Activated effector memory CD4-positive, alpha-beta T cell treated with anti-CD3 and anti-CD28 coated beads, Interleukin-2, amount 50 U/mL, for 16 hours (primary cell): ENCODE data around the gene WNK2.
"Not testable (repeated sequence)": the region's sequence is repeated elsewhere in the genome, so short reads cannot be mapped to it uniquely, and the experiment has no call there.

Source experiments
- DNase-seq: peaks from one replicate; pipeline ENCODE4 v3.0.0-alpha.2; 2020

WNK2 gene

DNA sequence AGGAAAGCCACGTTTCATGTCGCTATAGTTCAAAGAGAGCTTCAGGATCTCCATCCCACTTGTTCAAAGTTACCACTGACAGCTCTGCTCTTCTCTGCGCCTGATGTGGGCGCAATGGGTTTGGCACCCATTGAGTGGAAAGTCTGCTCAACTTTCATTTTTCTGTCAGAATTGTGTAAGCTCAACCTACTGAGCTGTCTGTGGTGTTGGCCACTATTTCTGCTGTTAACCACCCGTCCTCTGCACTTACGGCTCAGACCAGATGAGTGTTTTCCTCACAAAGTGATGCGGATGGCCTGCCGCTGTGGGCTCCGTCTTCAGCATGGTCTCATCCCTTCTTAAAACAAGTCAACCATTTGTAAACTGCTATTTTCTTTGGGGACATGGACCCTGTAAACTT, 131.2 kb downstream of the WNK2 start:
- peak; percentile 17 for DNase-seq

DNA sequence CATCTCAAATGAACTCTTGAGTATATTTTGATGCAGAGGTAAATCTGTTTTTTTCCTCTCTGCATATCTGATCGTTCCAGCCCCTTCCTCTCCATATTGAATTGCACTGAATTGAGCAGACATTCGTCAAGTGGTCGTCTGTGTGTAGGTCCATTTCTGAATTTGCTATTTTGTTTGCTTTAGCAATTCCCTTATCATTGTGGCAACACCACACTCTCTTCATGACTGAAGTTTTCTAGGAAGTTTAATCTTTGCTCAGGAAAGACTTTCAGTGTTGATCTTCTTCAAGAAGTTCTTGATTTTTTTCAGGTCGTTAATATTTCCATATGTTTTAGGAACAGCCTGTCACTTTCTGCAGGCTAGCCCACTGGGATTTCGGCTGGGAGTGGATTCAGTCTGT, 132.0 kb downstream of the WNK2 start:
- peak; percentile 9 for DNase-seq

DNA sequence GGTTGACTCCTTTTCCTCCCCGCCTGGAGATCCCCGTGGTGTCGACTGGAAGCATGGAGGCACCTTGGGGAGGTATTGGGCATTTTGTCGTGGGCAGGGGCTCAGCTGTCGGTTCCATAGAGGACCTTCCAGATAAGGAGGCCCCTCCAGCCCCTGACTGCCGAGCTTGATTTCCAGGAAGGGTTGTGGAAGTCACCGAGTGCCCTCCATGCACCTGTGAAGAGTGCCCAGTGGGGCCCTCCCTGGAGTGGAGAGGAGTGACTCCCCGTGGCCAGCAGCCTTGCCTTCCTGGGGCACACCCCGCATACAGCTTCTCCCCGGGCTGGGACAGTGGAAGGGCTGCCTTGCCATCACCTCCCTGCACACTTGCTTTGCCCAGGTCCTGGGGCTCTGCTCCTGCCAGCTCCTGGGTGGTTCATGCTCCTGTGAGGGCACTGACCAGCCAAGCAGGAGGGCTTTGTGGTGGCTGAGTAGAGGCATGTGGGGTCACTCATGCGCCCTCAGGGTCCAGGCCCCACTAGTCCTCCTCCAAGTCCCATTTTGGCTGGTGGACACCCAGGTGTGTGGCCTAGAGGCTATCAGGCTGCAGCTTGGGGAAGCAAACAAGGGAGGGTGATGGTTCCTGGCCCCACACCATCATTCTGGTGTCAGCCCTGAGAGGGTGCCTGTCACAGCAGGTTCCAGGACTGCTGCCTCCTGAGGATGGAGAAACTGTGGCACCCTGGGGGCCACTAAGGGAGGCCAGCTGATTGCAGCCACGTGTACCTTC, 133.0 kb downstream of the WNK2 start:
- DNase-seq: peak; percentile 53

DNA sequence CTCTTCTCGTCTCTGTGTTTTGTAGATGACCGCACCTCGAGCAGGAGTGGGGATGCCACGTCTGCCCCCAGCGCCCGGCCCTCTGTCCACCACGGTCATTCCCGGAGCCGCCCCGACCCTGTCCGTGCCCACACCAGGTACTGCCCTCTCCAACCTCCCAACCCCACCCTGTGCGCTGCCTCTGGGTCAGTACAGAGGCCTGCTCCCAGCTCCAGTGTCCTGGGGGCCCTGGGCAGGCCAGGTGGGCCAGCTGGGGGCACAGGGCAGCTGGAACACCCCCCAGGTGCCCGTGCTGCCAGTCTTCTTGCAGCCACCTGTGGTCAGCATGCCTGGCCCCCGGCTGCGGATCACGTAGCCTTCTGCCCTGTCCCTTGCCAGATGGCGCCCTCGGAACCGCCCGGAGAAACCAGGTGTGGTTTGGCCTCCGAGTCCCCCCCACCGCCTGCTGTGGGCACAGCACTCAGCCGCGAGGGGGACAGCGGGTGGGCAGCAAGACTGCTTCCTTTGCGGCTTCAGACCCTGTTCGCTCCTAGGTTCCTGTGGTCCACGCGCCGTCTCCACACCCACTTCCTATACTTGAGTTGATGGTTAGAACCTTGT, 133.7 kb downstream of the WNK2 start:
- peak; percentile 58 for DNase-seq

DNA sequence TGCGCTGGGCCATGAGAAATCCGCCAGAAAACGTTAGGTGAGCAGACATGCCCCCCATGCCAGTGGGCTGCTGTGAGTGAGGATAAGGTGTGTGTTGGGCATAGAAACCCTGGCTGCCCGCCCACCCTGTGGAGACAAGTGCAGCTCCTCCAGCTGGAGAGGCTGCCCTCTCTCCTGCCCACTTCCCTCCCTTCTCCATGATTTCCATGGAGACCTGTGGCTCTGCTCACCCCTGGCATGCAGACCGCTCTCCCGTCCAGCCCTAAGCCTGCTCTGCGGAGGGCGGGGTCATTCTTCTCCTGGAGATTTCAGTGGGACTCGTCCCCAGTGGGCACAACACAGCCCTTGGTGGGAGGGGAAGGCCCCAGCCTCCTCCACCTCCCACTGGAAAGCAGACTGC, 134.5 kb downstream of the WNK2 start:
- DNase-seq: peak; percentile 55

DNA sequence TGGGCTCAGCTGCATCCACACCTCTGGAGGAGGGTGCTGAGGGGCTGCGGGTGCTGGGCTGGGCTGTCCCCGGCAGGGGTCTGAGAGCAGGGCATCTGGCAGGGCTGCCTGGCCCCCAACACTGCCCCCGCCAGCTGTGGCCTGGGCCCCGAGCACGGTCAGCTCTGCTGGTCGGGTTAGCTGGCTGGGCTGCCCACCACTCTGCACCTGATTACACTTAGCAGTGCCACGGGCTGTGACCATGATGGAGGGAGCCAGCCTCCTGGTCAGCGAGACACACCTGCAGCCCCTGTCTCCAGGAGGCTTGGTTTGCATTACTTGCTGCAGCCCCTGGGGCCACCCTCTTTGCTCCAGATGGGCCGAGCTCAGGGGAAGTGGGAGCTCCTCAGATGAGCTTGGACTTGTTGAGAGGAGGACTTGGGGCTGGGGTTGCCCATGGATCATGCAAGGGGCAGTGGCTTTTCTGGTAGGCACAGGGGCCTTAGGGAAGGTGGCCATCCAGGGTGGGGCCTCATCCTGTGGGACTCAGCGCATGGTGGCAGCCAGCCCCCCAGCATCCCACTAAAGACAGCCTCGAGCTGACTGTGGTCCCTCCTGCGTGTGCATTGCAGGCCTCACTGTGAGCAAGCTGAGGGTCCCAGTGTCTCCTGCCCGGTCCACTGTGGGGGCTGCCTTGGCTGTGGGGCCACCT, 135.5 kb downstream of the WNK2 start:
- DNase-seq: peak; percentile 57

DNA sequence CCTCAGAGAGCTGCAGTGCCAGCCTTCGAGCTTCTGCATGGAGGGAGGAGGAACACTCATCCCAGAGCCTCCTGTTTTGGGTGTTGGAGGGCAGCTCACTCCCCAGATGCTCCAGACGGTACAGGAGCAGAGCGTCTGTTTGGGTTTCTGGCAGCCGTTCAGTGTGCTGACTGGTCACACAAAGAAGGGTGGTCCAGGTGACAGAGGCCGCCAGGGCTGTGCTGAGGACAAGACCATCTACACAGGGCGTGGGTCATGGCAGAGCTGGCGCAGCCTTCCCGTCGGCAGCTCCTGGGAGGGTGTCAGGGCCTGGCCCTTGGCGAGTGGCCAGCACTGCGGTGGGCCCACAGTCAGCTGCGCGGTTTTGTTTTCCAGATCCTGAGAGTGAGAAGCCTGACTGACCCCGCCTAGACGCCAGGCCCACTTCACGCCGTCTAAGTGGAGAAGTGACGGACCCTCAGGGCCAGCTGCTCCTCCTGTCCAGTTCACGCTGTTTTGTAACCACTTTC, 136.1 kb downstream of the WNK2 start:
- peak; percentile 57 for DNase-seq

DNA sequence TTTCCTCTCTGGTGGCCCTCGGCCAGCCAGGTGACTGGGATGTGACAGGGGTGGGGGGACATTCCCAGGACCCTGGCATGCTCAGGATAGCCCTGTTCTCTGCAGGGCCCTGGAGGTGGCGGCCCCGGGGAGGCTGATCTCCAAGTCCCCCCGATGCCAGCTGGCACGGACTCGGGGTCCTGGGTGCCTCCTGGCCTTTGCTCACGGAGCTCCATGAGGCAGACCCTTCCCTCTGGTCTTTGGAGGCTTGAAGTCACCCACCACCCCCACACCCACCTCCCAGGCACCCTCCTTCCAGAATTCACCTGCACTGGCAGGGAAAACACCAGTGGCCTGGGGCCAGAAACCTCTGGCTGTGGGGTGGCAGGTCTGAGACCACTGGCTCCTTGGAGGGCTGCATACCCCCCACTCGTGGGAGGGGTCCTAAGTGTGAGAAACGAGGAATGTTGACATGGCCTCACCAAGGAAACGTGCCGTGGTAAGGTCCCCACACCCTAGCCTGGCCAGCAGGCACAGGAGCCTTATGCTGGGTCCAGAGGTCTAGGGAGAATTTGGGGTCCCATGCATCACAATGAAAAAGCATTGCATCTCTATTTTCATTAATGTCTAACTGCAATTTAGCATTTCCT, 136.8 kb downstream of the WNK2 start:
- peak; percentile 39 for DNase-seq

DNA sequence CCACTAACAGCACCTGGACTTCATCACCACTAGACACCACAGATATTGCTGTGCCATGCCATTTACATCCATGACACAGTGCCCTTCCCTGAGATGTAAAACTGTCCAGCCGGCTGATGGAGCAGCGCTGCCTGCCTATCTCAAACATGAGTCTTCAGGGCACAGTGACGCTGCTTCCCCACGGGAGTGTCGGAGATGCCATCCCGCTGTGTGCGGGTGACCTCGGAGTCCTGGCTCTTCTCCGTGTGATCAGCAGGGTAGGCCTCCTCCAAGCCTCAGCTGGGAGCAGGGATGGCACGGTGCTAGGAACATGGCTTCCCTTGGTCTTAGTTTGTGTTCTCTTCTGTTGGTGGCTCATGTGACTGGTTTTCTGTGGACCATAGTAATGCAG, 137.3 kb downstream of the WNK2 start:
- peak; percentile 42 for DNase-seq

DNA sequence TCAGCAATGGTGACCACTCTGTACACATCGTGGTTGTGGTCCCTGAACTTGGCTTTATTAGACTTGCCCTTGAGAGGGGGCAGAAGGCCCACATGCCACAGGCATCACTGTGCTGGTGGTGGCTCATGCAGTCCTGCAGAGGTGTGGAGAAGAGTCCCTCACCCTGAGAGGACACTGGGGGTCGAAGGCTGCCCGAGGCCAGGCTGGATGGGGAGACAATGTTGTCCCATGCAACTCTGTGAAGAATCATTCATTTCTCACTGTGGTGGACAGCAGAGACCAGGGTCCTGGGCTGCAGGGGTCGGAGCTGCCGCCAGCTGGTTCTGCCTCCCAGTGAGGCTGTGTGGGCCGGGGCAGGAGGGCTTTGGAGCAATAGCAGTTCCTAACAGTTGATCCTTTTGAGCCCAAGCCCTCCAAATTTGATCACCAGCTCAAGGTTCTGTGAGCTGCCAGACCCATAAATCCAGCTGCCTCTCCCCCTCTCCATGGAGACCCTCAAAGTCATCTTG, 139.6 kb downstream of the WNK2 start:
- DNase-seq: peak; percentile 58

DNA sequence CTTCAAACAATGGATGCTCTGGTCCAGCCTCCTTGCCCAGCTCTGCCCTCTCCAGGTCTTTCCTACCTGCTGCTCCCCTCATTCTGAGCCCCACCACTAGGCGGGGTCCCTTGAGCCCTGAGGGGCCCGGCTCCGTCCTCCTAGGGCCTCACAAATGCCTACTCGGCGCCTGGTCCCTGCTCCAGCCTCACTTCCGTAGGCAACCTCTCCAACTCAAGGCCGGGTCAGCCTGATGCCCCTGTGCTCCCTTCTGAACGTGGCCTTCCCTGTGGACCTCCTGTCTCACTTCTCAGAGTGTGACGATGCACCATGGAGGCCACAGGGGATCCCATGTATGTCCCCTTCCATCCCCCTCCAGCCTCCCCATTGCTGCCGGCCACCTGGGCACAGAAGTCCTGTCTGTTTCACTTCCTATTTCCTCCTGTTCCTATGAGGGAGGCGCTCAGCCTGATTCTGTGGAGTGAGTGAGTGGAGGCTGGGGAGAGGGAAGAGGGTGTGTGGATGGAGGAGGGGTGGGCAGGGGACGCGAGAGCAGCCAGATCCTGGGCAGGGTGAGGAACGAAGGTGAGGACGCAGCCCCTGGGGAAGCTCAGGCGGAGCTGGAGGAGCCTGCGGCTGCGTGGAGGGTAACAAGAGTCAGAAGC, 140.4 kb downstream of the WNK2 start:
- DNase-seq: peak; percentile 52

DNA sequence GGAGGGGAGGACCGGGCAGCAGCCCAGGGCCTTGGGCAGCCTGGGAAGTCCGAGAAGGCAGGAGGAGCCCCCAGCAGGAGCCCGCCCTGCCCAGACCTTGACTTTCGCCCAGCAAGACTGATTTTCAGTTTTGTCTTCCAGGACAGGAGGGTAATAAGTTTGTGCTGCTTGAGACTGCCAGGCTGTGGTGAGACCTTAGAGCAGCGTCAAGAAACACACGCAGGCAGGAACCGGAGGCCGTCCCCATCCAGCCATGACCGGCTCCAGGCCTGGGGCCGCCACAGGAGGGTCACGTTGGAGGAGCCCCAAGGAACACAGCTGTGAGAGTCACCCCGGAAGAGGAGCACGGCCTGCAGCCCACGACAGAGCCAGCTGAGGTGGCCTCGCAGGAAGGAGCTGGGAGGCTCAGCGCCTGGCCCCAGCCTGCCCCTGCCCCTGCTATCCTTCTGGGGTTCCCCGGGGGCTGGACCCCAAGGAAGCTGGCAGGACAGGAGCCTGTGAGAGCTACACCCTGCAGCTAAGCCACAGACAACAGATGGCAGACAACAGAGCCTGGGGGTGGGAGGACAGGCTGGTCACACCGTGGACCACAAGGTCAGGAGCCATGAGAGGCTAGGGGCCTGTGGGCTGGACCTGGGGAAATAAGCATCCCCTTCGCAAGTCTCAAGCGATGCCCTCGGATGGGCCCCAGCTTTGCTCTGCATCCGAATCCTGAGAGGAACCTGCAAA, 141.5 kb downstream of the WNK2 start:
- no peak for DNase-seq

DNA sequence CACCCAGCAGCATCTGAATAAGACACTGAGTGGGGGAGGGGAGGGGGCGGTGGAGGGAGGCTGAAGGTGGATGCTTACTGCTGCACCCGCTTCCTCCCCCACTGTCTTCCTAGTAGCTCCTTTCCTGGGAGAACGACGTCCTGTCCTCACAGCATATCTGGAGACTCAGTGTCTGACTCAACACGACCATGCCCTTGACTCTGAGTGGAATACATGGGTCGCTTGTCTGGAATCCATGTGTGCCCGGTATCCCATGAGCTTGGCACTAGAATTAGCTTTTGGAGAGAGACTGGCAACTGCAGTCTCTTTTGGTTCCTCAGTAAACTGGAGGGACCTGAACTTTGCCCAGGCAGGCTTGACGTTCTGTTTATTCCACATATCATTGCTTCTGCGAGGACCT, 142.1 kb downstream of the WNK2 start:
- no peak for DNase-seq

DNA sequence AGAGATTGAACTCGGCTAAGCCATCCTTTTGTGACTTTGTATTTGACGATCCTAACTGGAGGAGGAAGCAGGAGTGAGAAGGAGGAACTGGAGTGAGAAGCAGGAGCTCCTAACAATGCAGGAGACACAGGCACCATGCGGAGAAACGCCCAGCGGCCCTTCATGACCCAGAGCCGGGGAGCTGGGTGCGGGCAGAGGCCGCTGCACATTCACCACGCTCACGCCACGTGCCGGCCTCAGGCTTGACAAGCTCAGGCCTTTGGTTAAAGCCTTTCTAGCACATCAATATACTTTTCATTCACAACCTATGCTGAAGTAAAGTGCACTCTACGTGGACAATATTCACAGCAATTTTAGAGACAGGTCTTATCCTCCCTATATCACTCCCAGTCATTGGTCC, 142.7 kb downstream of the WNK2 start:
- DNase-seq: no peak

DNA sequence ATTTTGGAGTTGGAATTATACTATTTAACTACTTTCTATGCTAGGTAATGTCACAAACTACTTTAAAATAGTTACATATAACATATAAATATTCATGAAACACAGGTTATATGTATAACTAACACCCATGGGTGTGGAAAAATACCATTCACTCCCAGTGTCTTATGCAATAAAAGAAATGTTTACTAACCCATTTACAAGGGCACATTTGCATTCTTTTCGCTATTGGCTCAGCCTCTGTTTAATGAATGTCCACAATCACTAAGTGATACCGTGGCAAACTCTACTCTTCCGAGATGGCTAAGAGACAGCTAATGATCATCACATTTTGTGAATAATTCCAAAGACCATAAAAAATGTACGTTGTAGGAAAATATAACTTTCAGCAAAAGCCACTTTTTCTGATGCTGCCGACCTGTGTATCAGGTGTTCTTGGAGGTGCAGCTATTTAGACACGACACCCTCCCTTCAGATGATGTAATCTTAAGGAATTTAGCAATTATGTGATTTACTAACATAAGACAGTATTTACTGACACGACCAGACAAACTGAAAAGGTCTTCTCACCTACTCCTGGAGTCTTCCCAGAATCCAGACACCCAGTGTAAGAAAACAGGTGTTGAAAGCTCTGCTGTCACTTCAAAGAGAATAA, 145.8 kb downstream of the WNK2 start:
- no peak for DNase-seq

DNA sequence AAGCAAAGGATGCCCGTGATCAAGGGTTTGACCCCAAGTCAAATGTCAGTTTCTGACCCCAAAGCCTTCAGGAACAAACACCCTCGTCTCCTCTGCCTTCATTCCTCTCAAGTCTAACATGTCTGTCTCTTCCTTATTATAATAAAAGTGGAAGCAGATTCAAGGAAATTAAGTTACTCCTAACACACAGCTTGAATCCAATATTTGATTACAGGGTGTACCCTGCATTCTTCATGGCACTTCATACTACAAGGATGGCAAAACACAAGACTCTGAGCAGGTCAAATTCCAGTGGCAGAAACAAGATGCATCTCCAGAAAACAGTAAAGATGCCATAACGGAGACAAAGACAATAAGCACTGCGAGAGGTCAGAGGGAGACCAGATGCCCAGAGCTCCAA, 148.4 kb downstream of the WNK2 start:
- DNase-seq: no peak

DNA sequence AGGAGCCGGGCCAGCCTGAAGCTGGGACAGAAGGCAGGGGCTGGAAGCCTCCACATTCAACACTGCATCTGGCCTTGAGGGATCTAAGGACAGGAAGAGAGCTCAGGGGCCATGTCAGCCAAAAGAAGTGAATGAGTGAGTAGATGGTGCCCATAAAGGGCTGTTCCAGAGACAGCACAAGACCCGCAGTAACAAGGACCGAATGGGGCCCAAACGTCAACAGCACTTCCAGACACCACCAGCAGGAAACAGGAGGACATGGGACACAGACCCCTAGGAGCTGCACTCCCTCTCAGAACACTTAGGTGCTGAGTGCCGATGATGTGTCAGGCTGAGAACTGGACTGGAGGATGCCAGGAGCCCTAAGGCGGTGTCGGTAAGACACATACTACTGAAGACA, 152.8 kb downstream of the WNK2 start:
- no peak for DNase-seq

DNA sequence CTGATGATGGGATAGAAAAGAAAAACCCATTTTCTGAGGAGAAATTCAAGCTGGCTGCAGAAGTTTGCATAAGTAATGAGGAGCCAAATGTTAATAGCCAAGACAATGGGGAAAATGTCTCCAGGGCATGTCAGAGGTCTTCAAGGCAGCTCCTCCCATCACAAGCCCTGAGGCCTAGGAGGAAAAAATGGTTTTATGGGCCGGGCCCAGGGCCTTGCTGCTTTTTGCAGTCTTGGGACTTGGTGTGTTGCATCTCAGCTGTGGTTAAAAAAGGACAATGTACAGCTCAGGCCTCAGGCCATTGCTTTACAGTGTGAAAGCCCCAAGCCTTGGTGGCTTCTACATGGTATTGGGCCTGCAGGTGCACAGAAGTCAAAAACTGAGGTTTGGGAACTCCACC, 154.3 kb downstream of the WNK2 start:
- DNase-seq: not testable (repeated sequence)

DNA sequence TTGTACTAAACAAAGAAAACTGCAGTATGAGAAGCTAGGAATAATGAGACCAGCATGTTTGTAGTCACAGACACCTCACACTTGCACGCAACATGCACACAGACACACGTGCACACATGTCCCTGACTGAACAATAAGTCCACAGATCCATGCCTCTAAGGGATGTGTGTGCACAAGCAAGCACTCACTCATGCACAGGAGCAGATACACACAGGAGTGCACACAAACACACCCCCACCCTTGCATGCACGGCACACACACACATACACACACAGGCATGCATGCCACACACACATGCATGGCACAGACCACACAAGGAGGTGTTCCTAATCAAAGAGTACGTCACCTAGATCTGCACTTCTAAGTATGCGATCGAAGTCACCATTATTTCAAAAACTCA, 156.2 kb downstream of the WNK2 start:
- no peak for DNase-seq

DNA sequence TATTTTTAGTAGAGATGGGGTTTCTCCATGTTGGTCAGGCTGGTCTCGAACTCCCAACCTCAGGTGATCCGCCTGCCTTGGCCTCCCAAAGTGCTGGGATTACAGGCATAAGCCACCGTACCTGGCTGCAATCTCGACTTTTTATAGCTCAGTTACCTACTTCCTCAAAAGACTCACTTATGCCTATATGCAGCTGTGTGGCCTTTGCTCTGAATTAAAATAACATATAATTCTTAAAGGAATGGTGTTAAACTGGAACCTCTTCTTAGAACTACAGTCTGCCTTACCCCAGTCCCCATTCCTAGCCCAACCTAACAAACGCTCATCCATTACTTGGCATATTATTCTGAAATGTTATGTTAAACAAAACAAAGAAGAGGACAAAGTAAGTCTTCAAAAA, 157.9 kb downstream of the WNK2 start:
- not testable (repeated sequence) for DNase-seq

DNA sequence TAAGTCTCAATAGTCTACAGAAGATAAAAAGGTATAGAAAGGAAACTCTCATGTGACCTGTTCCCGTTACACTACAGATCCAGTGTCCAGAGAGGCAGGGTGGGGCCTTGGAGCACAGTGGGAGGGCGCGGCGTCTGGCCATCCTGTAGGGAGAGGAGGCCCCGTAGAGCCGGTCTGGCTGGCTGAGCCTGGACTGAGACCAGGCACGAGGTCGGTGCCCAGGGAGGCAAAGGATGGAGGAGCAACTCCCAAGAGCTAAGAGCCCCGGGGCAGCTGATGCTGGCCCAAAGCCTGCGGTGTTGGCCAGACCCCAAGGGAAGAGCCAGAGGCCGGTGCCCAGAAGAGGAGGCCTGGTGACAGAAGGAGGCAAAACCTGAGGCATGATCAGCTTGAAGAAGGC, 158.5 kb downstream of the WNK2 start:
- not testable (repeated sequence) for DNase-seq

DNA sequence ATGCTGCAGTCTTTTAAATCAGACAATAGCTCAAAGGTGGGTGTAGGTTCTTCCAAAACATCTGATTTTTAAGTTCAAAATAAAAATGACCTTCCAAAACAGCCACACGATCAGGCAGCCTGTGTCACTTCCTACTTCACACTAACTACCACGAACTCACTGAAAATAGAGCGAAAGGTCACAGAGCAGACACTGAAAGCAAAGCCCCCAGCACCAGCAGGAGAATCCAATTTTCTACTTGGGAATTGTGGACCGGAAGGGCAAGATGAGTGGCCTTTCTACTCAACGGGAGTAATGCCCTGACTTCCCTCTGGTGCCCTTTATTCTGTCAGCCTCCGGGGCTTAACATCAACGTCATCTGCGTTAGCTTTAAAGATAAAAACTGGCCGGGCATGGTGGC, 159.7 kb downstream of the WNK2 start:
- DNase-seq: no peak
